ENCODE data around the gene KANSL3.
"Not testable (repeated sequence)": the region's sequence is repeated elsewhere in the genome, so short reads cannot be mapped to it uniquely, and the experiment has no call there.

KANSL3 gene

GRCh38 chr2:96554293-96555145 lies 83.6 kb downstream of the KANSL3 start:
- peaks cover 3% of the 10 kb centered on the region for H3K27me3 Mint-ChIP-seq
- H3K27ac Mint-ChIP-seq, result no peak overlapping the region
- H3K4me1 Mint-ChIP-seq (ENCODE audit: low read depth), result peaks cover 33% of the 10 kb centered on the region
- no peak overlapping the region for H3K4me3 Mint-ChIP-seq
- intact Hi-C loops (cut with micrococcal nuclease), result loop anchor here (1.0 kb wide), 1 partner anchor 45 kb away; no protein-coding TSS in a partner anchor
- peaks cover 42% of the 10 kb centered on the region for H3K36me3 Mint-ChIP-seq (ENCODE audit: low read depth)
- H3K9me3 Mint-ChIP-seq, result peaks cover 7% of the 10 kb centered on the region

DNA sequence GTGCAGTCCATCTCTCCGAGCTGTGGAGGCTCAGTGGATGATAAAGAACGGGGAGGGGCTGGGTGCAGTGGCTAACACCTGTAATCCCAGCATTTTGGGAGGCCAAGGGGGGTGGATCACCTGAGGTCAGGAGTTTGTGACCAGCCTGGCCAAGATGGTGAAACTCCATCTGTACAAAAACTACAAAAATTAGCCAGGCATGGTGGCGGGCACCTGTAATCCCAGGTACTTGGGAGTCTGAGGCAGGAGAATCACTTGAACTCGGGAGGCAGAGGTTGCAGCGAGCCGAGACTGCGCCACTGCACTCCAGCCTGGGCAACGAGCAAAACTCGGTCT lies 84.2 kb downstream of the KANSL3 start:
- intact Hi-C loops (cut with micrococcal nuclease), result loop anchor here (1.0 kb wide), 1 partner anchor 45 kb away; no protein-coding TSS in a partner anchor
- Mint-ChIP-seq H3K36me3 (ENCODE audit: low read depth) (peaks cover 48% of the 10 kb centered on the region), H3K4me1 (ENCODE audit: low read depth) (peaks cover 33% of the 10 kb centered on the region)
- not testable (repeated sequence) for H3K4me3 Mint-ChIP-seq, H3K27ac Mint-ChIP-seq, H3K9me3 Mint-ChIP-seq, H3K27me3 Mint-ChIP-seq

DNA sequence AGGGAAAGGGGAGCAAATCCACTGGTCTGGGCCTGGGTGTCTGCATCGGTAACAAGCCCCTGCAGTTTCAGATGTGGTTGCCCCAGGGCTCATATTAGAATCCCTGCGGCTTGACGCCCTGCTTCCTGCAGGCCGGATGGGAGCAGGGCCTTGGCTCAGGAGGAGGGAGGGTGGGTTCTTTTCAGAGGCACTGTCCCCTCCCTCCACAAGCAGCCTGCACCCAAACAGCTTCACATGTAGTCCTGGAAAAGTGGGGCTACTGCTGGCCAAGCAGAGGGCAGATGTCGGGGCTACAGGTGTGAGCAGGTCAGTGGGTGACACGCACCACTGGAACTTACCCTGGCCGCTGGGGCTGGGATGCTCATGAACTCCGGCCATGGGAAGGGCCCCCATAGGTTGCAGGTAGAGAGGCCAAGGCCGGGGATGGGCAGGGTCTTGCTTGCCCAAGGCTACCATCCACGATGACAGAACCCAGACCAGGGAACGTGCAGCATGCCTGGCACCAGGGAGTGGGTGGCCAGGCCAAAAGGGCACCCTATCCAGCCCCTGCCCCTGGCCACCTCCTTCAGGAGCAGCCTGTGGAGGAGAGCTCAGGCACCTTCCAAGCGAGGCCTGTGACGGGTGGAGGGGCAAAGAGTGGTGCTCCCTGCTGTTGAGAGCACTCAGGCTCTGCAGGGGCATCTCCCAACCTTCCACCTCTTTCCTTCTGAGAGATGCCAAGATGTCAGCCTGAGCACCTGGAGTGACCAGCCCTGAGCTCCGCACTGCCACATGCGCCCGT lies 84.7 kb downstream of the KANSL3 start:
- Mint-ChIP-seq H3K4me1 (ENCODE audit: low read depth) (peaks cover 33% of the 10 kb centered on the region), H3K27ac (no peak overlapping the region), H3K4me3 (no peak overlapping the region)

DNA sequence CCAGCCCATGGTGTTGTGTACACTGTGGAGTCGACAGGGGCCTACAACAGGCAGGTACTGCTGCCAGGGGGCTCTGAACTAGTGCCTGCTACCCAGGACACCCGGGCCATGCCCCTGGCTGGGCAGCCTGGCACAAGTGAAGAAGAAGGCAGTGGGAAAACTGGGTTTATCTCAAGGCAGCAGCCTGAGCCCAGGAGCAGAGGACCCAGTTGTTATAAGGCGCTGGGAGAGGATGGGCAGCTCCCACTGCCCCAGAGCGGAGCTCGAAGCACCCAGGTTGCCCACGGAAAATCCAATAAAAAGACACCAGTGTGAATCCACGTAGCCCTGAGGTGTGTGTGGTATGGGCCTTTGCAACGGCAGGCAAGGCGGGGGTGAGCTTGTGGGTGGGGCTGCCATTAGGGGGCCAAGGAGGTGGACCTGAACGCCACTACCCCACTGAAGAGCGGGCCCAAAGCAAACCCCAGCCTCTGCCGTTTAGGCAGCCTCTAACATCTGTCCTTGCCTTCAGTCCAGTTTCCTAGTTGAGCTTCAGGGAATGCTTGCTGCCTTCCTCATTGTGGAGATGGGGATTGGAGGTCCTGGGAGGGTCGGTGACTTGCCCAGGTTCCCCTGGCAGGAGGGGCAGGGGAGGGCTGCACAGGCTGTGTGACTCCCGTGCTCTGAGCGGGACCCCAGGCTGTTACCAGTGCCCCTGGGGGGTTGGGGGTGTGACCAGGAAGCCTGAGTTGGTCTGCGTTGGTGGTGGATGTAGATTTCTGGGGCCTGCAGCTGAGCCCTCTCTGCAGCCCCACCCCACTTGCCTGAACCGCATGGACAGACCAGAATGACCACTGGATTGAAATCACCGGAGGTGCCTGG lies 85.6 kb downstream of the KANSL3 start:
- H3K27ac Mint-ChIP-seq, result no peak overlapping the region
- peaks cover 3% of the 10 kb centered on the region for H3K27me3 Mint-ChIP-seq
- H3K4me3 Mint-ChIP-seq, result no peak overlapping the region
- H3K9me3 Mint-ChIP-seq, result peaks cover 7% of the 10 kb centered on the region
- peaks cover 33% of the 10 kb centered on the region for H3K4me1 Mint-ChIP-seq (ENCODE audit: low read depth)
- intact Hi-C loops (cut with micrococcal nuclease), result no loop called here
- peaks cover 62% of the 10 kb centered on the region for H3K36me3 Mint-ChIP-seq (ENCODE audit: low read depth)

More for the DNA sequence above, 84.7 kb downstream of the KANSL3 start:
- H3K9me3 Mint-ChIP-seq, result peaks cover 7% of the 10 kb centered on the region
- intact Hi-C loops (cut with micrococcal nuclease), result no loop called here
- peaks cover 54% of the 10 kb centered on the region for H3K36me3 Mint-ChIP-seq (ENCODE audit: low read depth)
- H3K27me3 Mint-ChIP-seq, result peaks cover 3% of the 10 kb centered on the region

- Mint-ChIP-seq H3K27me3 (peaks cover 3% of the 10 kb centered on the region), H3K4me3 (no peak overlapping the region), H3K36me3 (ENCODE audit: low read depth) (peaks cover 70% of the 10 kb centered on the region), H3K27ac (no peak overlapping the region), H3K4me1 (ENCODE audit: low read depth) (peaks cover 35% of the 10 kb centered on the region), H3K9me3 (peaks cover 2% of the 10 kb centered on the region)
- intact Hi-C loops (cut with micrococcal nuclease), result no loop called here
Observed at GRCh38 chr2:96551605-96552314, 86.4 kb downstream of the KANSL3 start.

- peaks cover 77% of the 10 kb centered on the region for H3K36me3 Mint-ChIP-seq (ENCODE audit: low read depth)
- H3K27me3 Mint-ChIP-seq, result peaks cover 3% of the 10 kb centered on the region
- H3K27ac Mint-ChIP-seq, result no peak overlapping the region
- H3K4me3 Mint-ChIP-seq, result no peak overlapping the region
- H3K9me3 Mint-ChIP-seq, result no peaks in the 10 kb centered on the region
- H3K4me1 Mint-ChIP-seq (ENCODE audit: low read depth), result peaks cover 37% of the 10 kb centered on the region
- intact Hi-C loops (cut with micrococcal nuclease), result no loop called here
Observed at GRCh38 chr2:96550787-96551604, 87.1 kb downstream of the KANSL3 start.

DNA sequence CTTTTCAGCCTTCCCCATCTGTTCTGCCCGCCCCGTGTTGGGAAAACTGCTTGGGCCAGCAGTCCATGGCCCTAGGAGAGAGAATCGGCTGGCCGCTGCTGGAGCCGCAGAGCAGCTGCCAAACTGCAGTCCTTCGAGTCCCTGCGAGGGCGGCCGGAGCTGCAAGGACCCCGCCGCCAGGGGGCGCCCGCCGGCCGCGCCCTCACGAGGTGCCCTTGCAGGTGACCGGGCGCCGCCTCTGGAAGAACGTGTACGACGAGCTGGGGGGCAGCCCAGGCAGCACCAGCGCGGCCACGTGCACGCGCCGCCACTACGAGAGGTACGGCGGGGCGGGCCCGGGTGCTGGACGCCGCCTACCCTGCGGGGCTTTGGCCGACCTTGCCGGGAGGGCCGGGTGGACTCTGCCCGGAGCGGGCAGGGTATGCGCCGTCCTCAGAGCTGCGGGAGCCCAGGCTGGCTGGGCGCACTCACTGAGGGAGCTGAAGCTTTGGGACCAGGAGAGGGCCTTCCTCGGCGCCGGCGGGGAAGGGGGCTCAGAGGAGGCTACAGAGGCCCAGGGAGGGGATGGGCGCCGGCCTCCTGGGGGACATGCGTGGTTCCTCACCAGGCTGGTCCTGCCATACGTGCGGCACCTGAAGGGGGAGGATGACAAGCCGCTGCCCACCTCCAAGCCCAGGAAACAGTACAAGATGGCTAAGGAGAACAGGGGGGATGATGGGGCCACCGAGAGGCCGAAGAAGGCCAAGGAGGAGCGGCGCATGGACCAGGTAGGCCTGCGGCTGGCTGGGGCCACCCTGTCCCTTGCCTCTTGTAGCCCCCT lies 87.9 kb downstream of the KANSL3 start:
- no peak overlapping the region for H3K4me3 Mint-ChIP-seq
- H3K27me3 Mint-ChIP-seq, result peaks cover 3% of the 10 kb centered on the region
- no peak overlapping the region for H3K27ac Mint-ChIP-seq
- intact Hi-C loops (cut with micrococcal nuclease), result no loop called here
- H3K36me3 Mint-ChIP-seq (ENCODE audit: low read depth), result peaks cover 86% of the 10 kb centered on the region
- H3K4me1 Mint-ChIP-seq (ENCODE audit: low read depth), result peaks cover 38% of the 10 kb centered on the region
- H3K9me3 Mint-ChIP-seq, result no peaks in the 10 kb centered on the region

DNA sequence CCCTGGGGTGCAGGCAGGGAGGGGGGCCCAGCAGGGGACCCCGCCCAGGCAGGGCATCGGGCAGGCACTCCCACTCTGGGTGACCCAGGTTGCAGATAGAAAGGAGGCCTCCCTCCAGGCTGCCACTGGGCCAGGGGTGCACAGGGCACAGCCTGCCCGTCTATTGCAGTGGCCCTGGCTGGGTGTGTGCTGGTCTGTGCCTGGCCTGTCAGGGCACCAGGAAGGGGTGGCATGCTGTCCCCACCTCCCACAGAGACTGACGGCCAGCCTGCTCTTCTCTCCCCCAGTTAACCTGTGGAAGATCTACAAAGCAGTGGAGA lies 88.7 kb downstream of the KANSL3 start:
- intact Hi-C loops (cut with micrococcal nuclease), result no loop called here
- H3K27ac Mint-ChIP-seq, result no peak overlapping the region
- H3K36me3 Mint-ChIP-seq (ENCODE audit: low read depth), result peaks cover 93% of the 10 kb centered on the region
- no peaks in the 10 kb centered on the region for H3K27me3 Mint-ChIP-seq
- peaks cover 31% of the 10 kb centered on the region for H3K4me1 Mint-ChIP-seq (ENCODE audit: low read depth)
- no peaks in the 10 kb centered on the region for H3K9me3 Mint-ChIP-seq
- no peak overlapping the region for H3K4me3 Mint-ChIP-seq

DNA sequence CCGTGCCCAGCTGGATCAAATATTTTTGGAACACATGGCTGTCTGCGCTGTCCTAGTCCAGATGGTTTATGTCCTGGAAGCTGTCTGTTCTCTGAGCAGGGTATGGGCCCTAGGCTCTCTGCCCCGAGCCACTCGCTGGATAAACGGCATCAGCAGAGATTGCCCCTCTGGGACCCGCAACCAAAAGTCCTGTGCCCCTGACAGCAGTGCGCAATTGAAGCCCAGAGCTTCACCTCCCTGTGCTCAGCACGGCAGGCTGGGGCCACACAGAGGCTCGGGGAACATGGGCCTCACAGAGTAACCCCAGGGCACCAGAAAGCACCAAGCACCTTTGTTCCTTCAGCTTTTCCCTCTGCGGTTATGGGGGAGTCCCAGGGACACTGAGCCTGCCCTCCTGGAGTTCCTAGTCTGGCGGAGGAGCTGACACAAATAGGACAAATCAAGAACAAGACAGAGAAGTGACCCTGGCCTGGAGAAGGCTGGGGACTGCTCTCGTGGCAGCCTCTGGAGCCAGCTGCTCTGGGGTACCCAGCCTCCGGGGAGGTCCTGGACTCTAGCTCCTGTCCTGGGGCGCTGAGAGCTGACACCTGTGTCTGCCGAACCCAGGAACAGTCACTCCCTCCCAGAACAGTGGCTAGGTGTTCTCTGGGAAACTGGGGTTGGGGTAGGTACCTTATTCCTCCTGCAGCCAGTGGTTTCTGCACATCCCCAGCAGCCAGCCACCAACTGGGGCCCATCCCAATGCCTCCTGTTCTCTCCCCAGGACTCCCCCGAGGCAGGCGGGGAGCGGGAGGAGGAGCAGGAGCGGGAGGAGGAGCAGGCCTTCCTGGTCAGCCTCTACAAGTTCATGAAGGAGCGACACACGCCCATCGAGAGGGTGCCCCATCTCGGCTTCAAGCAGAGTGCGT lies 89.3 kb downstream of the KANSL3 start:
- intact Hi-C loops (cut with micrococcal nuclease), result no loop called here
- no peak overlapping the region for H3K27ac Mint-ChIP-seq

DNA sequence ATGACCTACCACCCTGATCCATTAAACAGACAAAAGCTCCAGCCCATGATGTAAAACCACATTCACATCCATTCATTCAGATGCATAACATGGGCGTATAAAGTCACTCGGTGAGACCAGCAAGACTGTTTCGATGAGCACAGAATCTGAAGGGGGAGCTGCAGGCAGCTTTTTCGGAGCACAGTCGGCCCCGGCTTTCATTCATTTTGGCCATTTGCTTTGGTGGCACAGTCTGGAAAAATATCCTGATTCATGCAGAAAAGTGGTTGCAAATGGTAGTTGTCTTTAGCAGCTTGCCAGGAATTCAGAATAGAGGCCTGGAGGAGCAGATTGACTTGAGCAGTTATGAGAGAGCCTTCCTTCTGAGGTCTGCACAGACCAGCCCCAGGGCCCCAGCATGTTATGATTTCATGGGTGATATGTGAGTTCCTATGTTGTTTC lies 90.4 kb downstream of the KANSL3 start:
- Mint-ChIP-seq H3K27ac (no peak overlapping the region), H3K9me3 (no peaks in the 10 kb centered on the region), H3K4me1 (ENCODE audit: low read depth) (peaks cover 25% of the 10 kb centered on the region), H3K27me3 (no peaks in the 10 kb centered on the region), H3K36me3 (ENCODE audit: low read depth) (peaks cover 100% of the 10 kb centered on the region), H3K4me3 (no peak overlapping the region)
- intact Hi-C loops (cut with micrococcal nuclease), result no loop called here

More for the DNA sequence above, 89.3 kb downstream of the KANSL3 start:
- Mint-ChIP-seq H3K4me1 (ENCODE audit: low read depth) (peaks cover 27% of the 10 kb centered on the region), H3K36me3 (ENCODE audit: low read depth) (peaks cover 99% of the 10 kb centered on the region), H3K27me3 (no peaks in the 10 kb centered on the region), H3K4me3 (no peak overlapping the region), H3K9me3 (no peaks in the 10 kb centered on the region)

DNA sequence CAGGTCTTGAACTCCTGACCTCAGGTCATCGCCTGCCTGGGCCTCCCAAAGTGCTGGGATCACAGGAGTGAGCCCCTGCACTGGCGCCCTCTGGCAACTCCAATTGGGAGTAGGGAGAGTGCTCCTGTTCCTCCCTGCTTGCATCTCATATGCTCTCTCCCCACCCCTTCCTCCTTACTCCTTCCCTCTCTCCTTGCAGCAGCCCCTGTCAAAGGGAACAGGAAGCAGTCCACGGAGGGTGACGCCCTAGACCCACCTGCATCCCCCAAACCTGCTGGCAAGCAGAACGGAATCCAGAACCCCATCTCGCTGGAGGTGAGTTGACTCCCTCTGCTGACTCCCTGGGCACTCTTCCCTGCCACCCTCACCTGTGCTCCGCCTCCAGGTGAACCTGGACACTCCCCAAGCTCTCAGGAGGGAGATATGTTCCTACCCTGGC lies 90.9 kb downstream of the KANSL3 start:
- Mint-ChIP-seq H3K27me3 (no peaks in the 10 kb centered on the region), H3K36me3 (ENCODE audit: low read depth) (peaks cover 100% of the 10 kb centered on the region), H3K27ac (no peak overlapping the region), H3K4me1 (ENCODE audit: low read depth) (peaks cover 30% of the 10 kb centered on the region), H3K9me3 (no peaks in the 10 kb centered on the region), H3K4me3 (no peak overlapping the region)
- intact Hi-C loops (cut with micrococcal nuclease), result no loop called here

Data from dendritic cell treated with granulocyte-macrophage colony-stimulating factor and Interleukin-4, amounts not matched to agents 40 ng/mL and 50 ng/mL, for 4 days (primary cell).